ENCODE results near the gene NWD2. TPM values are rescaled to one million over a fixed set of nuclear protein-coding genes. Genes with fewer than 3 reads are reported as not detected.

Gene NWD2
- total and polyA plus RNA-seq, 7 donors: under 0.01 to 2.3 (median 0.35) TPM

GRCh38 chr4:37305984-37306383 lies 61.4 kb downstream of the NWD2 start:
- Histone ChIP-seq H3K9me3 (peaks cover 0 to 6% (median 0%) of the 10 kb centered on the region in 4 donors), H3K27ac (no peak overlapping the region), H3K27me3 (no peaks in the 10 kb centered on the region), H3K36me3 (no peaks in the 10 kb centered on the region), H3K4me1 (no peaks in the 10 kb centered on the region), H3K4me3 (no peak overlapping the region)
- 71 to 81% methylated on average over 1 of the region's 1 CpG for WGBS, 2 donors
- TF ChIP-seq EP300 (IDR thresholded peaks at IDR 0.05): no peak
- TF ChIP-seq POLR2AphosphoS5 (IDR thresholded peaks at IDR 0.05): no peak
- no peak for TF ChIP-seq POLR2A (IDR thresholded peaks at IDR 0.05)
- no peak for TF ChIP-seq CTCF (IDR thresholded peaks at IDR 0.05)
- no peak for DNase-seq
- intact Hi-C loops (cut with DNase I): no loop called here

- DNase-seq: no peak
- H3K36me3 ChIP-seq: no peaks in the 10 kb centered on the region
- no peaks in the 10 kb centered on the region for H3K27me3 ChIP-seq
- no peak for TF ChIP-seq EP300 (IDR thresholded peaks at IDR 0.05)
- no peak for TF ChIP-seq POLR2A (IDR thresholded peaks at IDR 0.05)
- TF ChIP-seq POLR2AphosphoS5 (IDR thresholded peaks at IDR 0.05): no peak
- TF ChIP-seq CTCF (IDR thresholded peaks at IDR 0.05): no peak
- H3K9me3 ChIP-seq: no peaks in the 10 kb centered on the region
- intact Hi-C loops (cut with DNase I): no loop called here
- H3K4me3 ChIP-seq: no peak overlapping the region
- no peaks in the 10 kb centered on the region for H3K4me1 ChIP-seq
- WGBS, 2 donors: 44 to 77% methylated on average over 3 of the region's 3 CpGs
- no peak overlapping the region for H3K27ac ChIP-seq
These were observed 72.6 kb downstream of the NWD2 start for GRCh38 chr4:37317104-37317643.

GRCh38 chr4:37320513-37321235 lies 76.1 kb downstream of the NWD2 start:
- intact Hi-C loops (cut with DNase I): no loop called here
- WGBS, 2 donors: 31 to 52% methylated on average over 5 of the region's 5 CpGs
- H3K9me3 ChIP-seq: no peaks in the 10 kb centered on the region

GRCh38 chr4:37322122-37322521 lies 77.6 kb downstream of the NWD2 start:
- H3K9me3 ChIP-seq: no peaks in the 10 kb centered on the region
- TF ChIP-seq POLR2AphosphoS5 (IDR thresholded peaks at IDR 0.05): no peak
- no peak for TF ChIP-seq POLR2A (IDR thresholded peaks at IDR 0.05)
- TF ChIP-seq EP300 (IDR thresholded peaks at IDR 0.05): no peak
- TF ChIP-seq CTCF (IDR thresholded peaks at IDR 0.05): no peak
- intact Hi-C loops (cut with DNase I): no loop called here
- DNase-seq: no peak
- no peaks in the 10 kb centered on the region for H3K27me3 ChIP-seq
- no peak overlapping the region for H3K4me3 ChIP-seq
- no peaks in the 10 kb centered on the region for H3K36me3 ChIP-seq
- H3K27ac ChIP-seq: no peak overlapping the region
- H3K4me1 ChIP-seq: no peaks in the 10 kb centered on the region
- WGBS, 2 donors: 77 to 86% methylated on average over 2 of the region's 2 CpGs

More at GRCh38 chr4:37320513-37321235, 76.1 kb downstream of the NWD2 start:
- no peak overlapping the region for H3K4me3 ChIP-seq
- no peak for TF ChIP-seq EP300 (IDR thresholded peaks at IDR 0.05)
- no peak for TF ChIP-seq POLR2A (IDR thresholded peaks at IDR 0.05)
- no peak for TF ChIP-seq CTCF (IDR thresholded peaks at IDR 0.05)
- no peak for TF ChIP-seq POLR2AphosphoS5 (IDR thresholded peaks at IDR 0.05)
- no peak for DNase-seq
- no peak overlapping the region for H3K27ac ChIP-seq
- H3K4me1 ChIP-seq: no peaks in the 10 kb centered on the region
- no peaks in the 10 kb centered on the region for H3K36me3 ChIP-seq
- H3K27me3 ChIP-seq: no peaks in the 10 kb centered on the region
